ENCODE data around the gene CCDC6. TPM values are rescaled to one million over a fixed set of nuclear protein-coding genes. Genes with fewer than 3 reads are reported as not detected.

The CCDC6 gene
- total RNA-seq, 4 donors from 2014 or later, result 53.2 to 72.4 (median 66.4) TPM

DNA sequence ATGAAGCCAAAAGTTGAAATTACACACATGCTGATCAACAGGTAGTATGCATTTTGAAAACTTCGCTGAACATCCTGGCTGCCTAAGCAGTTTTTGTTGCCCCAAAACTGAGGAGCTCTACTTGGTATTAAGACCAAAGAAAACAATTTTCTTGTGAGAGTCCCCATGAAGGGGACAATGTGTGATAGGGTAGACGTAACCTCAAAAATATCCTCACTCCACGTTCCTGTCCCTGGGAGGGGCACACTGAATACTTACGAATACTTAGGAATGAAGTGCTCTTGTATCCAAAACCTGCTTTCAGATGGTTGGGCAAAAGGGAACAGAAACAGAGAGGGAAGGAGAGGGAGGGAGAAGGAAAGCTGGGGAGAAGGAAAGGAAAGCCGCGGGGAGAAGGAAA is 24.7 kb downstream of the CCDC6 start:
- TF ChIP-seq, protein P1, sequence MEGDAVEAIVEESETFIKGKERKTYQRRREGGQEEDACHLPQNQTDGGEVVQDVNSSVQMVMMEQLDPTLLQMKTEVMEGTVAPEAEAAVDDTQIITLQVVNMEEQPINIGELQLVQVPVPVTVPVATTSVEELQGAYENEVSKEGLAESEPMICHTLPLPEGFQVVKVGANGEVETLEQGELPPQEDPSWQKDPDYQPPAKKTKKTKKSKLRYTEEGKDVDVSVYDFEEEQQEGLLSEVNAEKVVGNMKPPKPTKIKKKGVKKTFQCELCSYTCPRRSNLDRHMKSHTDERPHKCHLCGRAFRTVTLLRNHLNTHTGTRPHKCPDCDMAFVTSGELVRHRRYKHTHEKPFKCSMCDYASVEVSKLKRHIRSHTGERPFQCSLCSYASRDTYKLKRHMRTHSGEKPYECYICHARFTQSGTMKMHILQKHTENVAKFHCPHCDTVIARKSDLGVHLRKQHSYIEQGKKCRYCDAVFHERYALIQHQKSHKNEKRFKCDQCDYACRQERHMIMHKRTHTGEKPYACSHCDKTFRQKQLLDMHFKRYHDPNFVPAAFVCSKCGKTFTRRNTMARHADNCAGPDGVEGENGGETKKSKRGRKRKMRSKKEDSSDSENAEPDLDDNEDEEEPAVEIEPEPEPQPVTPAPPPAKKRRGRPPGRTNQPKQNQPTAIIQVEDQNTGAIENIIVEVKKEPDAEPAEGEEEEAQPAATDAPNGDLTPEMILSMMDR (IDR thresholded peaks at IDR 0.05), result no peak
- TF ChIP-seq POLR2A (IDR thresholded peaks at IDR 0.05), result no peak
- H3K9me3 ChIP-seq, result no peaks in the 10 kb centered on the region
- H3K27ac ChIP-seq, result no peak overlapping the region
- no peaks in the 10 kb centered on the region for H3K36me3 ChIP-seq
- intact Hi-C loops (cut with DNase I; ENCODE audit: low total_unique reads), result no loop called here
- H3K4me3 ChIP-seq, result no peak overlapping the region
- no peaks in the 10 kb centered on the region for H3K4me1 ChIP-seq
- no peaks in the 10 kb centered on the region for H3K27me3 ChIP-seq
- no peak for DNase-seq

DNA sequence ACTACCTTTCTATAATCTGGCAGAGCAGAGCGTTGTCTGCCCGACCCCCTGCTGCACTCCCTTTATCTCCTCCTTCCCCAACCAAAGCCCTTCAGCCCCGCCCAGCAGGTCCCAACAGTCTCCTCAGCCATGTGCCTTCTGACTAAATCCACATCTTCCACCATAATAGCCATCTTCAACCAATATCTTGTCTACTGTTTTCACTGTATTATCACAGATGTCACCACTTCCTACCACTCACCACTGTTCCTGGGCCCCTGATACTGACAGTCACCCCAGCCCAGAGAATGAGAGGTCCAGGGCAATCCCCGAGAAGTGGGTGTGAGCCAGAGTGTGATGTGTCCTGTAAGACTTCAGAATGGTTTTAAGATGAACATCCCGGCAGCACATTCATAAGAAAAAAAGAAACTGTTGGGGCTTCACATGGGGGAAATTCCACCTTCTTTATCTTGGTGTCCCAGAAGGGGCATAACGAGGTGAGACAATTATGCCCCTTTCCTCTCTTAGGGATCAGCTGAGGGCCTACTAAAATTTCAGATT is 25.3 kb downstream of the CCDC6 start:
- TF ChIP-seq, protein P1 (IDR thresholded peaks at IDR 0.05), result no peak
- TF ChIP-seq POLR2A (IDR thresholded peaks at IDR 0.05), result no peak
- DNase-seq, result no peak
- H3K4me3 ChIP-seq, result no peak overlapping the region
- H3K27ac ChIP-seq, result no peak overlapping the region
- intact Hi-C loops (cut with DNase I; ENCODE audit: low total_unique reads), result no loop called here
- H3K9me3 ChIP-seq, result no peaks in the 10 kb centered on the region
- H3K27me3 ChIP-seq, result no peaks in the 10 kb centered on the region
- H3K36me3 ChIP-seq, result no peaks in the 10 kb centered on the region
- H3K4me1 ChIP-seq, result no peaks in the 10 kb centered on the region

DNA sequence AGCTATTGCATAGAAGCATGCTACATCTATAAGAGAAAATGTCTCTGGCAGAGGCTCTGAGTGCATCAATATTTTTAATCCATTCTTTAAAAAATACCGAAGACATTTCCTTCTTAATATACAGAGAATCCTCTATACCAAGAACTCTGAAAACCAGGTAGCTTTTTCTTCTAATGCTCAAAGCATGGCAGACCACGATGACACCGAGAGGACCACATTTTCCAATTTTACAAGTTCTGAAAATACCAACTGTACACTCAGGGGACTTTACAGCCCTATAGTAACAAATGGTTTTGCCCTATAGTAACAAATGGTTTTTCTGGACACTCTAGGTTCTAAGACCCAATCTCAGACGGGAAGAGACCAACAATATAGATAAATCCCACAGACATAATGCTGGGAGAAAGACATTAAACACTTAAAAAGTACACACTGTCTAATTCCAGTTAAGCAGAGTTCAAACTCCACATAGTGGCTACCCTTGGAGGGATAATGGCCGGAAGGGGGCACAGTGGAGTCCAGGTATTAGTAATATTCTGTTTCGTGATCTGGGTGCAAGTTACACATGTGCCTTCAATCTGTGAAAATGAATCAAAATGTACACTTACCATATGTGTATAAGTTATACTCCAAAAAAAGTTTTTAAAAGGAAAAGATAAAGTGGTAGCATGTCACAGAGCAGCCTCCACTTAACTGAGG is 26.2 kb downstream of the CCDC6 start:
- H3K27ac ChIP-seq, result peak overlapping the region in 1 of 2 donors; percentile 8
- DNase-seq, result no peak
- no peaks in the 10 kb centered on the region for H3K27me3 ChIP-seq
- intact Hi-C loops (cut with DNase I; ENCODE audit: low total_unique reads), result no loop called here
- no peaks in the 10 kb centered on the region for H3K36me3 ChIP-seq
- no peaks in the 10 kb centered on the region for H3K9me3 ChIP-seq
- no peaks in the 10 kb centered on the region for H3K4me1 ChIP-seq
- TF ChIP-seq, protein P1 (IDR thresholded peaks at IDR 0.05), result no peak
- TF ChIP-seq POLR2A (IDR thresholded peaks at IDR 0.05), result no peak
- no peak overlapping the region for H3K4me3 ChIP-seq

DNA sequence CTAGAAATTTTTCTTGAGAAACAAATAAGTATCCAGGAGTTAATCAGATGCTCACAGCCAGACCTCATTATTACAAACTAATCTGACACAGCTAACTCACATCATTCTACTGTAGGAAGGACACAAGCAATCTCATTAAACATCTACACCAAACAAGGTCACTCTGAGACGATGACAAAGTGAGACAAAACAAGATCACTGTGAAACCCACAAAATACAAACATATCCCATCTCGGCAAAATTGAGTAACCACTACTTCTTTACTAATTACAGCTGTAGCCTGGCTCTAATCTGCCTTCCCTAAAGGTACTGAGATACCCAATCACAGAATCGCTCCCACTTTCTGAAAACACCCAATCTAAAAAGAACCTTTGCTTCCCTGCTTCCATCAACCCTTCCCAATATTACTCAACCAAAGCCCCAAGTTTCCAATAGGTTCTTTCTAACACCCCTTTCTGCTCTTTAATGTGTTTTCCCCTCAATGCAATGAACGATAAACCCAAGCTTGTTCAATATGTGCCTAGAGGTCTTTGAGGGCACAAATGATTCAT is 26.9 kb downstream of the CCDC6 start:
- H3K4me1 ChIP-seq, result no peaks in the 10 kb centered on the region
- H3K27me3 ChIP-seq, result no peaks in the 10 kb centered on the region
- peak overlapping the region; percentile 8 to 42 for H3K27ac ChIP-seq
- H3K4me3 ChIP-seq, result no peak overlapping the region
- H3K36me3 ChIP-seq, result no peaks in the 10 kb centered on the region
- H3K9me3 ChIP-seq, result no peaks in the 10 kb centered on the region
- DNase-seq, result no peak
- intact Hi-C loops (cut with DNase I; ENCODE audit: low total_unique reads), result no loop called here
- TF ChIP-seq POLR2A (IDR thresholded peaks at IDR 0.05), result no peak

DNA sequence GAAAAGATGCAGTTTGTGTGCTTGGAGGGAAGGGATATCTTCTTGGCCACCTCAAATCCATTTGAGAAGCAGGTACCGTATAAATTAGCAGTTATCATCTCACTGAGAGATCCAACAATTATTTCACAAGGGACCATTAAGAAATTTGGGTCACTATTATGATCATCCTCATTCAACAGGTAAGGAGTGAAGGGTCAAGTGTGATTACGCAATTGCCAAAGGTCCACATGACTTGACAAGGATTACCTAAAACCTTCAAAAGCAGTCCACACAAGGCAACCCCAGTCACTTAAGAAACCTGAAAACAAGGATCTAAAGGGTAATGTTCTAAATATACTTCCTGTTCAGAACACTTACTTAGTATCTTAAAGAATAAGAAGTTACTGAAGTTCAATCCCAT is 27.4 kb downstream of the CCDC6 start:
- no peak for DNase-seq
- H3K27ac ChIP-seq, result peak overlapping the region; percentile 42 to 68
- intact Hi-C loops (cut with DNase I; ENCODE audit: low total_unique reads), result no loop called here

DNA sequence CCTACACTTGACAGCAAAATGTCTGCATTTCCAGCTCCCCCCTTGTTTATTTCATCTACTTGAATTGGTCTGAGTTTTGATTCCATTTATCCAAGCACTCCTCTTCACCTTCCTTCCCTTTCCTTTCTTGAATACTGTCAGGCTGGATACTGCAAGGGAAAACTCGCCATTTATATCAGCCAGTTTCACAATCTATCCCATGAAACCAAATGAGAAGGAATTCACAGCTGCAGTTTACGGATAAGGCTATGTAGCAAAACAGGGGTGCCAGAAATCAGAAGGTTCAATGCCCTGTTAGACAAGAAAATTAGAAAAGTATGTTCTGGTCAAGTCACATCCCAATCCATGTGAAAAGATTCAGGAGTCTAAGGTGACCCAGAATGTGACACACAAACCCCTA is 28.1 kb downstream of the CCDC6 start:
- Histone ChIP-seq H3K4me3 (no peak overlapping the region), H3K27me3 (no peaks in the 10 kb centered on the region), H3K36me3 (no peaks in the 10 kb centered on the region), H3K27ac (peak overlapping the region; percentile 42 to 68), H3K4me1 (no peaks in the 10 kb centered on the region), H3K9me3 (no peaks in the 10 kb centered on the region)
- TF ChIP-seq, protein P1 (IDR thresholded peaks at IDR 0.05), result no peak
- no peak for TF ChIP-seq POLR2A (IDR thresholded peaks at IDR 0.05)
- DNase-seq, result no peak
- intact Hi-C loops (cut with DNase I; ENCODE audit: low total_unique reads), result no loop called here

More for the DNA sequence above, 27.4 kb downstream of the CCDC6 start:
- Histone ChIP-seq H3K4me3 (no peak overlapping the region), H3K4me1 (no peaks in the 10 kb centered on the region), H3K9me3 (no peaks in the 10 kb centered on the region), H3K36me3 (no peaks in the 10 kb centered on the region), H3K27me3 (no peaks in the 10 kb centered on the region)
- TF ChIP-seq POLR2A (IDR thresholded peaks at IDR 0.05), result no peak
